CD4-positive, alpha-beta T cell treated with Interleukin-17A for 4 hours (primary cell): Measurements from ENCODE around the gene C1orf50.
A peak's percentile ranks its signal among the peaks of the same experiment; 100 is the strongest.
"Not testable (repeated sequence)": the region's sequence is repeated elsewhere in the genome, so short reads cannot be mapped to it uniquely, and the experiment has no call there.

ENCODE experiments used
- DNase-seq: peaks from one replicate; pipeline ENCODE4 v3.0.0-alpha.2; 2020; ENCODE audit warnings: mixed read lengths

Gene C1orf50

DNA sequence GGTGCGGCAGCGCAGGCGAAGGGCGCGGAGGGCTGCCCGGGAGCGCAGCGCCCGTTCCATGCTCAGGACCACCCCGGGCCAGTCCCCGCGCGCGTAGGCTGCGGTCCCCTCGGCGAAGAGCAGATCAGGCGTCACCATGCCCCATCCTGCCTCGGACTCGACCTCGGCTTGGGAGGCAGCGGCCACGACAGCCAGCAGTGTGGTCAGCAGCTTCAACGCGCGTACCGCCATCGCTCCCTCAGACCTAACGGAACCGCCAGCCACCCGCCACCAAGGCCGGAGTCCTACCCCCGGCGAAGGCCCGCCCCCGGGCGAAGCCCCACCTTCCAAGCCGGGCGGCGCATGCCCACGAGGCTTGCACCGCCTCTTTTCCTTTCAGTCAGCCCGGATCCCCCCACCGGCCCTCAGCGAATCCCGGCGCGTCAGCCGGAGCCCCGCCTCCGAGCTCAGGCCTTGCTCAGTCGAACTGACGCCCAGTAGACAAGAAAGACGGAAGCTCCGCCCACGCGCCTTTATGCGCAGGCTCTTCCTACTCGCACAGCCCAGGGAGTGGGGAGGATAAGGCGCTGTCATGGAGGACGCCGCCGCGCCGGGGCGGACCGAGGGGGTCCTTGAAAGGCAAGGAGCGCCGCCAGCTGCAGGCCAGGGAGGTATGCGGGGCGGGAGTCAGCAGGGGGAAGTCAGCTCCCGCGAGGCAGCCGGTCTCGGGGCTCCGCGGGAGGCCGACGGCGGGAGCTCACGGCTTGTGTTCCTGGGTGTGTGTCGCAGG lies at the start of gene C1orf50, which contains the start of gene P3H1:
Gene C1orf50 (plus strand): TSS at position 509 of the 769 bp plus-strand sequence. CDS start 63 bp downstream, at position 572.
Gene P3H1 (minus strand): TSS at position 288 of the 769 bp plus-strand sequence. CDS start 57 bp downstream, at position 231.
- peak; percentile 100 for DNase-seq

DNA sequence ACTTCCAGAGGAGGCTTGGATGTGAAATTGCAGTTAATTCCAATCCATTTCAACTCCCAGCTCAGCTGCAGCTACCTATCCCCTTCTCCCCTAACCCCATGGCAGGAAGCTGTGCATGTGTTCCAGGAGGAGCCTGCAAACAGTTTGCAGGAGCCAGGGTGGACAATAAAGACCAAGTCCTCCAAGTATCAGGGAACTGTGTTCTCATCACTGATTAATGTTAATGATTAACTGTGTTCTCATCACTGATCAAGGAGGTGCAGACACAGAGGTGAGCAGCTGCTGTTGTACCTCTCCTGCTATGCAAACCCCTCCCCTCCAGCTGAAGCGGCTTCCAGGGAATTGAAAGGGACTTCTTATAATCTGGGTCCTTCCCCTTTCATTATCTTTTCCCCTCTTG lies 46.2 kb upstream of the C1orf50 start:
- no peak for DNase-seq

- DNase-seq = no peak
These were observed 45.1 kb upstream of the C1orf50 start for GRCh38 chr1:42721926-42722325.

GRCh38 chr1:42722403-42722802 lies 44.6 kb upstream of the C1orf50 start:
- DNase-seq = not testable (repeated sequence)

GRCh38 chr1:42723511-42723910 lies 43.5 kb upstream of the C1orf50 start:
- DNase-seq = no peak

GRCh38 chr1:42725820-42726219 lies 41.2 kb upstream of the C1orf50 start:
- DNase-seq = not testable (repeated sequence)

DNA sequence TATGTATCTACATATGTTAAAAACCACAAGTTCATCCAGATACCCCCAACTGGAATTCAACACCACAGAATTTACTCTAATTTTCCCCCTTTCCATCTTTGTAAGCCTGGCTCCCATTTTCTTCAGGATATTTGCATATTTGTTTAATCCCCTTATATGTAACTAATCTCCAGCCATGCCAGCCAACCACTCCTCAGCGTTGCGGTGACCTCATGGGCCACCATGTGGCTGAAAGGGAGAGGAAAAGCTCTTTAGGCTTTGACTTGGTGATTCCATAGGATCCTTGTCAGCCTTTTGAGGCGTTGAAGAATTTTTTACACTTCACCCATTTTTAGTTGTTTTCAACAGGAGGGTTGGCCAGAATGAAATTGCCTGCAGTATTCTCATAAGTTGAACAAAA lies 37.0 kb upstream of the C1orf50 start:
- DNase-seq = no peak

DNA sequence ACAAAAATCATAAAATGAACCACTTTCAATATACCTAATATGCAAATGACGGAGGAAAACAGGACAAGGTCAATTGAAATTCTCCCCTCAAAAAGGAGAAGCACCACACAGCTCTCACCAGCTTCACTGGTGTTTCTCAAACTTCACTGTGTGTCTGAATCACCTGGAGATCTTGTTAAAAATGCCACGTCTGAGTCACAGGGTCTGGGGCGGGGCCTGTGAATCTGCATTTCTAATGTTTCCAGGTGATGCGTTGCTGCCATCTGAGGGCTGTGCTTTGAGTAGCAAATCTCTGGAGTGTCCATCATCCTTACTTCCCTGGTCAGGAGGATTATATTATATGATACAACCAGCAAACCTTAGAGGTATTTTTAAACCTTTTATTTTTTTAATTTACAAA lies 36.1 kb upstream of the C1orf50 start:
- DNase-seq = peak; percentile 51

GRCh38 chr1:42731585-42731984 lies 35.5 kb upstream of the C1orf50 start:
- no peak for DNase-seq

- DNase-seq = no peak
These were observed 34.8 kb upstream of the C1orf50 start for GRCh38 chr1:42732126-42732680.

- DNase-seq = no peak
These were observed 33.4 kb upstream of the C1orf50 start for GRCh38 chr1:42733415-42734200.

DNA sequence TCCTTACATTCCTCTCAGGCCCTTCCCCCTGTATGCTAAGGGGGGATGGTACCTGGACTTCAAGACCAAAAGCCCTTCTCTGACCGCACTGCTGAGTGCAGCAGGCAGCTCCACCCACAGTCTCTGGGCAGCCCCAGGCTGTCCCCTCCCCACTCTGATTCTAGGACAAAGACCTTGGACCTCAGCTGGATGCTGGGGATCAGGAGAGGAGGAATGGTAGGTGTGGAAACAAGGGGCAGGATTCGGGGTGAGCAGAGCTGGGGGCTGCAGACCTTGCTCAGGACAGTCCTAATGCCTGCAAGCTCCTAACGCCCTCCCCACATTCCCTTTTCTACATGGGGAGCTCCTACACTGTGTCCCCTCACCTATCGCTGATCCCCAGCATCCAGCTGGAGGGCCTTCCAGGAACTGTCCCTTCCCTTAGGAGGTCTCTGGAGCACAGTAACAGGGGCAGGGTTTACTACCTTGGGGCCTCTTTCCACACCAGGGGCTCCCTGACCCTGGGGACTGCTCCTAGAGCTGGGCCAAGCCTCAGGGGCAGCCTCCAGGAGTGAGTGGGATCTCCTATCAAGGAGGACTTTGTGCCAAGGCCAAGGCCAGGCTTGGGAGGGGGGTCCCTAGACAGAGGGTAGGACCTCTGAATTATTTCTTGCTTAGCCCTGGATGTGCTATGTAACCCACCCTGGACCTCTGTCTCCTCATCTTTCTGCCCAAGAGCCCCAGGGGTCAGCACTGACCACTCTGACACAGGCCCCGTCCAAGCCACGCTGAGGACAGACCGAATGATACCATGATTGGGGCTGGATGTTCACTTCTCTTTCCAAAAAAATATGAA lies 32.6 kb upstream of the C1orf50 start:
- DNase-seq = no peak

GRCh38 chr1:42735056-42735455 lies 32.0 kb upstream of the C1orf50 start:
- no peak for DNase-seq

DNA sequence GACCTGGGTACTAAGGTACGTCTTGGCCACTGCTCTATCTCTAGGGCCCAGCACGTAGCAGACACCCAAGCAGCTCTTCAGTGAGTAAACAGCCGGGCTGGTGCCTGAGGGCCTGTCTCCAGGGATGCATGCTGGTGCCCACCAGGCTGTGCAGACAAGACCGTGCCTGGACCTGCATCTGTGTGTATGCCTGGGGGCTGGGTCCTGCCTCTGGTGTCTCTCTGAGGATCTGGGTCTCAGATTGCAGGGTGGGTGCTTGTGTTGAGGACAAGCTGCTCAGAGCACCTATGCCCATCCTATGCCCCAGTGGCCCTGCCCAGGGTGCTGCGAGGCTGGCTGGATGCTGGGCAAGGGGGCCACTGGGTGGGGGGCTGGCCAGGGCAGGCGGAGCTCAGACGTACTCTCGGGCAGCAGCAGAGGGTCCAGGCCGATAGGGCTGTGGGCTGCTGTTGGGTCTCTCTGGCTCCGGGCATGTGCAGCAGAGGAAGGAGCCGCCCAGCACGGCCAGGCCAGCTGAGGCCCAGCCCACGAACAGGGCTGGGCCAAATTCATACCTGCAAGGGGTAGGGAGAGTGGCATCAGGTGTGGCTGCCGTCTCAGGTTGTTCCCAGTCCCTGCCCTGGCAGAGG lies 31.5 kb upstream of the C1orf50 start:
- no peak for DNase-seq

- no peak for DNase-seq
These were observed 30.9 kb upstream of the C1orf50 start for GRCh38 chr1:42736152-42736551.

DNA sequence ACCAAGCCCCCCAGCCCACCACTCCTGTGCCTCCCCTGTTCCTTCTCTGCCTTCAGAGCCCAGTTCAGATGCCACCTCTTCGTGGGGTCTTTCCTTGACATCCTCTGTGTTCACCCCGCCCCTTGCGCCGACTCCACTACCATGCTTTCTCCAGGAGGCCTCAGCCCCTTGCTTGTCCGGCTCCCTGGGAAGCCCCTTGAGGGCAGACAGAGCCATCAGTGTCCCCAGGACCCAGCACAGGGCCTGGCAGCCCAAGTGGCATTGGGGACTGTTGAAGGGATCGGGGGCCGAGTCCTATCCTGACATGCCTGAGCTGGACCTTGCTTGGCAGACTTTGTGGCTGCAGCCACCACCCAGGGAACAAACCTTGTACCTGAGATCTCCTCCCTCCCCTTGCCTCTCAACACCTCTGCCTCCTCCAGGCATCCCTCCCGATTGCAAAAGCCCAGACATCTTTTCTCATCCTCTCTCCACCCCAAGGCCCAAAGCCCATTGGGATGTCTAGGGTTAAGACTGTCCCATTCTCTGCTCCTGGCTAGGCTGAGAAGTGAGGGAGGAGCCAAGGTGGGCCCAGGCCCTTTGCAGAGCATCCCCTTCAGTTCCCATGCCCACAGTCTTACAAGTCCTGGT lies 30.4 kb upstream of the C1orf50 start:
- no peak for DNase-seq

GRCh38 chr1:42737257-42737656 lies 29.8 kb upstream of the C1orf50 start:
- no peak for DNase-seq

- no peak for DNase-seq
These were observed 28.9 kb upstream of the C1orf50 start for GRCh38 chr1:42737986-42738677.

DNA sequence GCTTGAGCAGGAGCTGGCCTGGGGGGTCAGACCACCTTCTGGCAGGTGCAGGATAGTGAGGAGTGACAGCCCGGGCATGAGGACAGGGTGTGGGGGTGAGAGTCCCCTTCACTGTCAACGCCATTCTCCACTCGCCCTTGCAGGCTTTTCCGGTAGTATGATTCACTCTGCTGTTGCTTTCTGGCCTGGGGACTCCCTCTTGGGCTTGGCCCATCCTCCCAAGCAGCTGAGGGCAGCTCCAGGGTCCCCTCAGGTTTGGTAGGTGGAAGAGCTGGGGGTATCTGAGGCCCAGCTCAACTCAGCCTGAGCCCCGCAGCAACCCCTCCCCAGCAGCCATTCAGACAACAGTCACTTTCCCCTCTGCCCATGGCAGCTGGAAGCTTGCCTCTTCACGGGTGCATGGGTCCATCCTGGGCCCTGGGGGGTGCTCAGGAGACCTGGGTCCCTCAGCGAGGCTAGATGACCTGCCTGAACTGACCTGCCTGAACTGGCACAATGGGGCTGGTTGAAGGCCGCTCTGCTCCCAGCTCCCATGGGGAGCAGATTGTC lies 28.3 kb upstream of the C1orf50 start:
- no peak for DNase-seq

GRCh38 chr1:42739753-42740700 lies 27.0 kb upstream of the C1orf50 start, which contains the start of gene CLDN19:
TSS of gene CLDN19 (minus strand) at chr1:42740236. CDS start at chr1:42740063, 173 bp downstream.
- no peak for DNase-seq
